ENCODE measurements around the gene CELSR1.

Gene CELSR1

GRCh38 chr22:46379066-46379930 lies 158.1 kb downstream of the CELSR1 start:
- DNase-seq (ENCODE audit: low read depth, low spot score) = no peak

GRCh38 chr22:46378426-46379065 lies 158.9 kb downstream of the CELSR1 start:
- DNase-seq (ENCODE audit: low read depth, low spot score) = no peak

GRCh38 chr22:46377525-46378425 lies 159.6 kb downstream of the CELSR1 start:
- no peak for DNase-seq (ENCODE audit: low read depth, low spot score)

GRCh38 chr22:46376908-46377524 lies 160.4 kb downstream of the CELSR1 start:
- no peak for DNase-seq (ENCODE audit: low read depth, low spot score)

DNA sequence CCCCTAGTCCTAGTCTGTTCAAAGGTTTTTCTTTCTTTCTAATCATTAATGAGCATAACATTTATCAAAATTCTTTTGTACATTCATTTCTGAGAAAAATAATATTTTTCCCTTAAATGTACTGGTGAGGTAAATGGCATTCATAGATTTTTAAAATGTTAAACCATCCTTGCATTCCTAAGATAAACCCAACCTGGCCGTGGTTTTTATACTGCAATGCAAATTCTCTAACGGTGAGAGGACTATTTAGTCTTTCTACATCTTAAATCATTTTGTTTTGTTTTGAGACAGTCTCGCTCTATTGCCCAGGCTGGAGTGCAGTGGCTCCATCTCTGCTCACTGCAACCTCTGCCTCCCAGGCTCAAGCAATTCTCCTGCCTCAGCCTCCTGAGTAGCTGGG lies 161.3 kb downstream of the CELSR1 start:
- no peak for DNase-seq (ENCODE audit: low read depth, low spot score)

DNA sequence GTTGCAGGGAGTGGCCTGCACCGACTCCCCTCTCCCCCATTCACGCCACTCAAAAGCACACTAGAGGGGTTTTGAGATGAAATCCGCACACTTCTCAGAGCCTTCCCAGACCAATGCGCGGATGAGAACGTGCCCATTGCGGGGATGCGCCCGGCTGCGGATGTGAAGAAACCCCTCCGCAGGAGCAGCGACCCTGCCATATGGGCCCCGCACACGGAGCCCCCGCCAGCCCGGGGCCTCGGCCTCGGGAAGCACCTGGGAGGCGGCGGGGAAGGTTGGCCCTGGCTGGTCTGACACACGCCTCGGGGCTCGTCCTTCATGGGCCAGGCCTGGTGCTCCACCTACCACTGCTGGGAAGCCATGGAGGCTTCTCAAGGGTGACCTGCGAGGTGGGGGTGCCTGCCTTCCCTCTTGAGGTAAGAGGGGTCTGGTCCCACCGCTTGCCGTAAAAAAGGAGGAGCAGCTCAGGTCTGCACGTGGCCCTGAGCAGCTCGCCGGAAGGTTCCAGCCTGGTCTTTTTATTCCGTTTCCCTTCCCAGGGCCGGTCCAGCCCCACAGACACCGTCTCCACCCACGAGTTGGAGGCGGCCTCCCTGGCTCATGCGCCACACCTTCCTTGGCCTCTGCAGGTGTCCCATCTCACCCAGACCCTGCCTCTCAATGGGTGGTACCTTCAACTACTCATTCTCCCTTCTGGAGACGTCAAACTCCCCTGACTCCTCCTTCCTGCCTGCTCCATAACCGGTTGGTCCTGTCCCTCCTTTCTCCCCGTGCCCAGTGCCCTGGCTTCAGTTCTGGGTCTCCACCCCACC lies 162.6 kb downstream of the CELSR1 start:
- no peak for DNase-seq (ENCODE audit: low read depth, low spot score)

DNA sequence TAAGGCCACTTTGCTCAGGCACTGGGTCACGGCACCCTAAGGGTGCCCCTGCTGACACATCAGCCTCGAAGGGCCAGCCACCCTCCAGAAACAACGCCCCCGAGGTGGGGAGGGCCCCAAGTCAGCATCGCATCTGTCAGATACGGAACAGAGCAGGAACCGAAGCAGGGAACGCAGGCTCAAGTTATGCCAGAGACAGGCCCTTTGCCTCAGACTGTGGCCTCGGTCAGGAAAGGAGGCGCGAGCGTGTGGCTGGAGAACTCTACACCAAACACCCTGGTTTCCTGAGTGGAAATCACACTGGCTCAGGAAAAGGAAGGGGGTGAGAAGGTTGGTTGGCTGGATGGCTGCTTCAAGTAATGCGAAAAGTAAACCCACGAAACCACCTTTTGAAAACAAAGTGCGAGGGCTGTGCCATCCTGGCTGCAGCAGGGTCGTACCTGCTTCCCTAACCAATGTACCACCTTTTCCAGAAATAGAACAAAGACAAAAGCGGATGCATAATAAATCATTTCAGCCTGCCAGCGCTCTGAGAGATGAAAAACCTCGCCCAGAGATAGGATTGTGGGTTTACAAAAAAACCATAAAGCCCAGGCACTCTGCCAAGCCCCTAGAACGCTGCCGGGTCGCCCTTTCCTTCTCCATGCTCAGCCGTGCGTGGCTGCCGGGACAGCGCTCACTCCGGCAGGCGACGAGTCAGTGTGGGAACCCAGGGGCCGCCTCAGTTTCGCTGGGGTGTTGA lies 163.3 kb downstream of the CELSR1 start:
- DNase-seq (ENCODE audit: low read depth, low spot score) = no peak

DNA sequence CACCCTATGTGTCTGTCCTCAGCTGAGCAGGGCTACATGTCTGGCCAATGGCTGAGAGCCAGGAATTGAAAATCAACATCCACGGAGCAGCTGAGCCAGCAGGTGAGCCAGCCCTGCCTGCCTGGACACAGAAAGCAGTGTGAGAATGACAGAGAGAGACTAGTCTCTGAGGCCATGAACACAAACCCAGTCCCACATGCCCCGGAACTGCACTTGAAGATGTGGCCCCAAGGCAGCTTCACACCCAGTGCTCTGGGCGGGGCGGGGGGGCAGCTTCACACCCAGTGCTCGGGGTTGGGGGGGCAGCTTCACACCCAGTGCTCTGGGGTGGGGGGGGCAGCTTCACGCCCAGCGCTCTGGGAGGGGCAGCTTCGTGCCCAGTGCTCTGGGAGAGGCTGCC lies 164.3 kb downstream of the CELSR1 start:
- no peak for DNase-seq (ENCODE audit: low read depth, low spot score)

- DNase-seq (ENCODE audit: low read depth, low spot score) = no peak
These were observed 164.7 kb downstream of the CELSR1 start for GRCh38 chr22:46372686-46373085.

DNA sequence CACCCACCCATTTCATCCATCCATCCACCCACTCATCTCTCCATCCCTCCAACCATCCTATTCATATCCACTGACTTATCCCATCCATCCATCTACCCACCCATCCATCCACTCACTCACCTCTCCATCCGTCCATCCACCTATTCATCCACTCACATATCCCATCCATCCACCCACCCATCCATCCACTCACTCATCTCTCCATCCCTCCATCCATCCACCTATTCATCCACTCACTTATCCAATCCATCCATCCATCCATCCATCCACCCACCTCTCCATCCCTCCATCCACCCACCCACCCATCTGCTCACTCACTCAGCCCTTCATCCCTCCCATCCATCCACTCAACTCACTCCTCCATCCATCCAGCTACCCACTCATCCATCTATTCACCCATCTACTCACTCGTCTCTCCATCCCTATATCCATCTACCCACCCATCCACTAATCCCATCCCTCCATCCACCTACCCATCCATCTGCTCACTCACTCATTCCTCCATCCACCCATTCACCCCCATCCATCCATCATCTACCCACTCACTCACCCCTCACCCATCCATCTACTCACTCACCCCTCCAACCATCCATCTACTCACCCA lies 165.7 kb downstream of the CELSR1 start:
- DNase-seq (ENCODE audit: low read depth, low spot score) = no peak

GRCh38 chr22:46370584-46371291 lies 166.7 kb downstream of the CELSR1 start:
- DNase-seq (ENCODE audit: low read depth, low spot score) = no peak

DNA sequence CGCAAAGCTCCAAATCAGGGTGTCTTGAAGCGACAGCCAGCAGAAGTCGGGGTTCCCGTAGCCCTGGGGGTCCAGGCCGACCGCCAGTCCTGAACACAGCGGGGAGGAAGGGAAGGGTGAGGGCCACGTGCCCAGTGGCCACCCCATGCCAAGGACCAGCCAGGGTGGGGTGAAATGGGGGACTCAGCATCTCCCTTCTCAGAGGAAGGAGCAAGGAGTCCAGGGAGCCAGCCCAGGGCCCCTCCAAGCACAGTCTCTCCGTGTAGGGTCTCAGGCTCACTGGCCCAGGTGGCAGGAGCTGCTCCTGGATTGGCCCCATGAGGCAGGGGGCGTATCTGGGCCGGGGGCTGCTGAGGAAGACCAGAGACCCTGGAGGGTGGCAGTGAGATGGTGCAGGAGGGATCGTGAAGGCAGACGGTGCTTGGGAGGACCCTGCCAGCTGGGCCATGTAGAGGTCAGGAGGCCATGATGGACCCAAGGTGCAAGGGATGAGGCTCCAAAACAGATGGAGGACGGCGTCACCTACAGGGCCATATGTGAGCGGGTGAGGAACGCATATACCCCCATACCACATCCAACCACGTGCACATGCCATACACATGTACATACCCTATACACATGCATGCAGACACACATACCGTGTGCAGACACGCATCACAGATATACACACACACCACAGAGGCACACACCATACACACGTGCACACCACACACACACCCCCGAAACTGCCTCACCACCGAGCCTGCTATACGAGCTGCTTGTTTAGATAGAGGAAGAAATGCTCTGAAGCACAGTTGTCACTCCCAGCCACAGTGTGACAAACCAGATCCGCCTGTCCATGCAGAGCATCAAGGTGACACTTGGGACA lies 167.5 kb downstream of the CELSR1 start:
- DNase-seq (ENCODE audit: low read depth, low spot score) = no peak

- DNase-seq (ENCODE audit: low read depth, low spot score) = no peak
These were observed 168.3 kb downstream of the CELSR1 start for GRCh38 chr22:46368871-46369715.

- no peak for DNase-seq (ENCODE audit: low read depth, low spot score)
These were observed 169.0 kb downstream of the CELSR1 start for GRCh38 chr22:46368422-46368821.

- DNase-seq (ENCODE audit: low read depth, low spot score) = no peak
These were observed 169.7 kb downstream of the CELSR1 start for GRCh38 chr22:46367707-46368191.

- DNase-seq (ENCODE audit: low read depth, low spot score) = no peak
These were observed 170.4 kb downstream of the CELSR1 start for GRCh38 chr22:46366801-46367706.

All from iPS DF 19.7 (cell line).